ENCODE measurements around the gene PHYHD1.
A peak's percentile ranks its signal among the peaks of the same experiment; 100 is the strongest.

PHYHD1 gene

DNA sequence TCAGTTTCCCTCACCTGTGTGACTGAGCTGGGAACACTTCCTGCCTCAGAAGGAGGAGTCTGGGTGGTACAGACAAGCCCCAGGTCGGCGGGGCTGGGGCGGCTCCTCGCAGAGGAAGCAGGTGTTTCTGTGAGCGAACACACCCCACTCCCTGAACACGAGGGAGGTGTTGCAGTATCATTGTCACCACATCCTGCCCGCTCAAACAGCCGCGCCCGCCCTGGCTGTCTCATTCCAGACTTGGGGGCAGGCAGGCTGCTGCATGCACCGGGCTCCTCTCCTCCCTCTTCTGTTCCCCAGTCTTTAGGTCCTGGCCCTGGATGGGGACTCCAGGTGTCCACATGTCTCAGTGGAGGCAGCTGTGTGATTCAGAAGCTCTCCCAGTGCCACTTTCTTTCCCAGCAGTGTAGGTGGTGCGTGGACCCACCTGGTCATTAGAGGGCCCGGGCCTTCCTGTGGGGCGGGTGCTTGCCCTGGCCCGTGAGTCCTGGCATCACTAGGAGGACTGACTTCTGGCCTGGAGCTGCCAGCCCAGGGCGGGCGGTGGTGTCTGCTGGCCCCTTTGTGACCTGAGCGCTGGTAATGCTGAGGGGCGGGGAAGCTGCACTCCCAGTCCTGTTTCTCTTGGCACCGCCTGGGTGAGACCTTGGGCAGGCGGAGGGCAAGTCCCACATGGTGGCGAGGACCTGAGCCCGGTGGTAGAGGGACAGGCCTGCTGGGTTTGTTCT lies 18.3 kb upstream of the PHYHD1 start:
- Histone ChIP-seq H3K27me3 (ENCODE audit: control insufficient read depth, insufficient read depth, low read length) (no peaks in the 10 kb centered on the region), H3K36me3 (ENCODE audit: control insufficient read depth, low read depth, low read length) (peaks cover 8% of the 10 kb centered on the region), H3K9me3 (ENCODE audit: control insufficient read depth, low read depth, low read length) (no peaks in the 10 kb centered on the region), H3K27ac (ENCODE audit: low read length) (no peak overlapping the region), H3K9ac (ENCODE audit: low read length) (no peak overlapping the region), H3K4me1 (ENCODE audit: control insufficient read depth, low read depth, low read length) (no peaks in the 10 kb centered on the region), H3K4me3 (ENCODE audit: low read length) (no peak overlapping the region)

DNA sequence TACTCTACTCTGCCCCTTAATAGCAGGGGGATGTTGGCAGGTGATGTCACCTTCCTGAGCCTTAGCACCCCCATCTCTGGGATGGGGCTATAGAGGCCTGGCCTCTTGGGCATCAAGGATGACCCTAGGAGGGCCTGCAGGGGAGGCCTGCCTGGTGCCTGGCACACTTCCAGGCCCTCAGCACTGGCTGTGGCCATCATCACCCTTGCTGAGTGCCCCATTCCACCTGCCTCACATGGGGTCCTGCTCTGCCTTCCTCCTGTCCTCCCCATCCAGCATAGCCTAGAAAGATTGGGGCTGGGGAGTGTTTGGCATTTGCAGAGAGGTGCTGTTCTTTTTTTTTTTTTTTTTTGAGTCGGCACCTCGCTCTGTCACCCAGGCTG lies 17.7 kb upstream of the PHYHD1 start:
- Histone ChIP-seq H3K27ac (ENCODE audit: low read length) (no peak overlapping the region), H3K36me3 (ENCODE audit: control insufficient read depth, low read depth, low read length) (peaks cover 14% of the 10 kb centered on the region), H3K4me3 (ENCODE audit: low read length) (no peak overlapping the region), H3K27me3 (ENCODE audit: control insufficient read depth, insufficient read depth, low read length) (no peaks in the 10 kb centered on the region), H3K9ac (ENCODE audit: low read length) (no peak overlapping the region), H3K4me1 (ENCODE audit: control insufficient read depth, low read depth, low read length) (no peaks in the 10 kb centered on the region), H3K9me3 (ENCODE audit: control insufficient read depth, low read depth, low read length) (no peaks in the 10 kb centered on the region)

DNA sequence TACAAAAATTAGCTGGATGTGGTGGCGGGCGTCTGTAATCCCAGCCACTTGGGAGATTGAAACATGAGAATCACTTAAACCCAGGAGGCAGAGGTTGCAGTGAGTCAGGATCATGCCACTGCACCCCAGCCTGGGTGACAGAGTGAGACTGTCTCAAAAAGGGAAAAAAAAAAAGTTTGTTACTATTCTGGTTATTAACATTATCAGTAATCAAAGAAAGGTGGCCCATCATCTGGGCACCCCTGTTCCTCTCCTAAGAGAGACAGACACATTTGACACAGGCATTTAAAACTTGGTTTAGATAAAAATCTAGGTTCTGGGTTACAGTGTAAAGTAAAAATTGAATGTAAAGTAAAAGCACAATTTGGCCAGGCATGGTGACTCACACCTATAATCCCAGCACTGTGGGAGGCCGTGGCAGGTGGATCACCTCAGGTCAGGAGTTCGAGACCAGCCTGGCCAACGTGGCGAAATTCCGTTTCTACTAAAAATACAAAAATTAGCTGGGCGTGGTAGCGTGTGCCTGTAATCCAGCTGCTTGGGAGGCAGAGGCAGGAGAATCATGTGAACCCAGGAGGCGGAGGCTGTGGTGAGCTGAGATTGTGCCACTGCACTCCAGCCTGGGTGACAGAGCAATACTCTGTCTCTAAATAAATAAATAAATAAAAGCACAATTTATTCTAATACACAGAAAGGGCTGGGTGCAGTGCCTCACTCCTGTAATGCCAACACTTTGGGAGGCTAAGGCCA lies 16.7 kb upstream of the PHYHD1 start:
- Histone ChIP-seq H3K27ac (ENCODE audit: low read length) (no peak overlapping the region), H3K4me3 (ENCODE audit: low read length) (no peak overlapping the region), H3K9ac (ENCODE audit: low read length) (no peak overlapping the region), H3K36me3 (ENCODE audit: control insufficient read depth, low read depth, low read length) (peaks cover 23% of the 10 kb centered on the region), H3K27me3 (ENCODE audit: control insufficient read depth, insufficient read depth, low read length) (no peaks in the 10 kb centered on the region), H3K4me1 (ENCODE audit: control insufficient read depth, low read depth, low read length) (no peaks in the 10 kb centered on the region), H3K9me3 (ENCODE audit: control insufficient read depth, low read depth, low read length) (no peaks in the 10 kb centered on the region)

DNA sequence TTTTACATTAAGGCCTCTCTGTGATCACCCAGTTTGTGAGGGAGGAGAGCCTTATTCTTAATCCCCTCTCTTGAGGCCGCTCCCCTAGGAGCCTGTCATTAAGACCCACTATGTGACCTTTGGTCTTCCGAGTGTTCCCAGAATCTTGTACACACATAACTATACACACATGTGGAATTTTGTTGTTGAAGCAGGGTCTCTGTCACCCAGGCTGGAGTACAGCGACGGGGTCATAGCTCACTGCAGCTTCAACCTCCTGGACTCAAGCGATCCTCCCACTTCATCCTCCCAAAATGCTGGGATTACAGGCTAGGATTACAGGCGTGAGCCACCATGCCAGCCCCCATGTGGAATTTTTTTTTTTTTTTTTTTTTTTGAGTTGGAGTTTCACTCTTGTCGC lies 14.8 kb upstream of the PHYHD1 start:
- Histone ChIP-seq H3K9ac (ENCODE audit: low read length) (no peak overlapping the region), H3K9me3 (ENCODE audit: control insufficient read depth, low read depth, low read length) (no peaks in the 10 kb centered on the region), H3K36me3 (ENCODE audit: control insufficient read depth, low read depth, low read length) (peaks cover 42% of the 10 kb centered on the region), H3K27ac (ENCODE audit: low read length) (no peak overlapping the region), H3K27me3 (ENCODE audit: control insufficient read depth, insufficient read depth, low read length) (no peaks in the 10 kb centered on the region), H3K4me3 (ENCODE audit: low read length) (no peak overlapping the region), H3K4me1 (ENCODE audit: control insufficient read depth, low read depth, low read length) (peaks cover 2% of the 10 kb centered on the region)

DNA sequence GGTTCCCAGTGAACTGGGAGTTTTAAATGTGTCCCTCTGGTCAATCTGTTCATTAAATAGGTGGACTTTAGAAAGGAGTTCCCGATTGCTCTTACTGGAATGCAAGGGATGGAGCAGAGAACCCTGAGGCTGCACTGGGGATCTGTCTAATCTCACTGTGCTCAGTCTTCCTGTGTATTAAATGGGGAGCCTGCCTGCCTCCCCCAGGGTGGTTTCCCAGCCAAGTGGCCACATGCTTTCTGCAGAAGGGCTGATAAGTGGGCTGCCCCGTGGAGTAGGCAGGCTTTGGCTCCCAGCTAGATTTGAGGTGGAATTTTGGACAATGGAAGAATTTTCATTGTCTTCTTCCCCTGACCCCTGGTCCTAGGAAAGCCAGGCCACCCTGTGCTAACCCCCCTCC lies 14.0 kb upstream of the PHYHD1 start:
- no peaks in the 10 kb centered on the region for H3K9me3 ChIP-seq (ENCODE audit: control insufficient read depth, low read depth, low read length)
- no peak overlapping the region for H3K9ac ChIP-seq (ENCODE audit: low read length)
- H3K4me1 ChIP-seq (ENCODE audit: control insufficient read depth, low read depth, low read length): peaks cover 10% of the 10 kb centered on the region
- no peak overlapping the region for H3K27ac ChIP-seq (ENCODE audit: low read length)
- H3K27me3 ChIP-seq (ENCODE audit: control insufficient read depth, insufficient read depth, low read length): no peaks in the 10 kb centered on the region
- H3K36me3 ChIP-seq (ENCODE audit: control insufficient read depth, low read depth, low read length): peaks cover 46% of the 10 kb centered on the region
- H3K4me3 ChIP-seq (ENCODE audit: low read length): no peak overlapping the region

DNA sequence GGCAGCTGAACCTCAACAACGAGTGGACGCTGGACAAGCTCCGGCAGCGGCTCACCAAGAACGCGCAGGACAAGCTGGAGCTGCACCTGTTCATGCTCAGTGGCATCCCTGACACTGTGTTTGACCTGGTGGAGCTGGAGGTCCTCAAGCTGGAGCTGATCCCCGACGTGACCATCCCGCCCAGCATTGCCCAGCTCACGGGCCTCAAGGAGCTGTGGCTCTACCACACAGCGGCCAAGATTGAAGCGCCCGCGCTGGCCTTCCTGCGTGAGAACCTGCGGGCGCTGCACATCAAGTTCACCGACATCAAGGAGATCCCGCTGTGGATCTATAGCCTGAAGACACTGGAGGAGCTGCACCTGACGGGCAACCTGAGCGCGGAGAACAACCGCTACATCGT lies 12.4 kb upstream of the PHYHD1 start:
- Histone ChIP-seq H3K9me3 (ENCODE audit: control insufficient read depth, low read depth, low read length) (no peaks in the 10 kb centered on the region), H3K36me3 (ENCODE audit: control insufficient read depth, low read depth, low read length) (peaks cover 46% of the 10 kb centered on the region), H3K9ac (ENCODE audit: low read length) (no peak overlapping the region), H3K27me3 (ENCODE audit: control insufficient read depth, insufficient read depth, low read length) (no peaks in the 10 kb centered on the region), H3K4me3 (ENCODE audit: low read length) (no peak overlapping the region), H3K27ac (ENCODE audit: low read length) (no peak overlapping the region), H3K4me1 (ENCODE audit: control insufficient read depth, low read depth, low read length) (peaks cover 18% of the 10 kb centered on the region)

DNA sequence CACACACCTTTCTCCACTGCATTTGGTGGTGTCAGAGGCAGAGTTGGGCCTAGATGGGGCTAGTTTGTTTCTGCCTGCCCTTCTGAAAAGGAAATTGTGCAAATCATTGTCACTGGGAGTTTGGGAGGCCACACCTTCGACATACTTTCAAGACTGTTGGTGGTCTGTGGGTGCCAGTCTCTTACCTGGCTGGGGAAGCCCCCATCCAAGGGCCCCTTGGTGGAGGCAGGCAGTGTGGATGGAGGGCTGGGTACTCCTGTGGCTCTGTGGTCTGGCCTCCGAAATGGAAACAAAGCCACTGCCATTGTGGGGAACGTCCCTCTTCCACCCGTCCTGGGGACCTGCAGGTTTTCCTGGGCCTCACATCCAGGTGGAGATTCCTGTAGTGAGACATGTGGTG lies 10.9 kb upstream of the PHYHD1 start:
- Histone ChIP-seq H3K9ac (ENCODE audit: low read length) (no peak overlapping the region), H3K27me3 (ENCODE audit: control insufficient read depth, insufficient read depth, low read length) (no peaks in the 10 kb centered on the region), H3K4me1 (ENCODE audit: control insufficient read depth, low read depth, low read length) (peaks cover 18% of the 10 kb centered on the region), H3K4me3 (ENCODE audit: low read length) (no peak overlapping the region), H3K9me3 (ENCODE audit: control insufficient read depth, low read depth, low read length) (no peaks in the 10 kb centered on the region), H3K36me3 (ENCODE audit: control insufficient read depth, low read depth, low read length) (peaks cover 46% of the 10 kb centered on the region), H3K27ac (ENCODE audit: low read length) (no peak overlapping the region)

DNA sequence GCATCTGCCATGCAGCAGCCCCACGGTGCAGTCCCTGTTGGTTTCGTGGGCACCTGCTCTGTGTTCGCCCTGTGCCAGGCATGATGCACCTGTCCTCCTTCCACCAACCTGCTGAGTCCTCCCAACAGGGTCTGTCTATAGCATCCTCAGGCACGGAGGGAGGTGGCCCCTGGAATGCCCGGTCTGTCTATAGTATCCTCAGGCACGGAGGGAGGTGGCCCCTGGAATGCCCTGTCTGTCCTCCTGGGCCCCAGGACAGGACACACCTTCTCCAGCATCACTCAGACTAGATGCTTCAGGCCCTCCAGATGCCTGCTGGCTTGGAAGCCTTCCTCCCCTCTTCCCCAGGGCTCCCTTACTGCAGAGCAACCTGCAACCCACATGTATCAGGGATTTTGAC lies 9.9 kb upstream of the PHYHD1 start:
- peaks cover 18% of the 10 kb centered on the region for H3K4me1 ChIP-seq (ENCODE audit: control insufficient read depth, low read depth, low read length)
- H3K27me3 ChIP-seq (ENCODE audit: control insufficient read depth, insufficient read depth, low read length): no peaks in the 10 kb centered on the region
- no peak overlapping the region for H3K9ac ChIP-seq (ENCODE audit: low read length)
- H3K36me3 ChIP-seq (ENCODE audit: control insufficient read depth, low read depth, low read length): peaks cover 49% of the 10 kb centered on the region
- H3K27ac ChIP-seq (ENCODE audit: low read length): no peak overlapping the region
- no peak overlapping the region for H3K4me3 ChIP-seq (ENCODE audit: low read length)
- H3K9me3 ChIP-seq (ENCODE audit: control insufficient read depth, low read depth, low read length): no peaks in the 10 kb centered on the region

DNA sequence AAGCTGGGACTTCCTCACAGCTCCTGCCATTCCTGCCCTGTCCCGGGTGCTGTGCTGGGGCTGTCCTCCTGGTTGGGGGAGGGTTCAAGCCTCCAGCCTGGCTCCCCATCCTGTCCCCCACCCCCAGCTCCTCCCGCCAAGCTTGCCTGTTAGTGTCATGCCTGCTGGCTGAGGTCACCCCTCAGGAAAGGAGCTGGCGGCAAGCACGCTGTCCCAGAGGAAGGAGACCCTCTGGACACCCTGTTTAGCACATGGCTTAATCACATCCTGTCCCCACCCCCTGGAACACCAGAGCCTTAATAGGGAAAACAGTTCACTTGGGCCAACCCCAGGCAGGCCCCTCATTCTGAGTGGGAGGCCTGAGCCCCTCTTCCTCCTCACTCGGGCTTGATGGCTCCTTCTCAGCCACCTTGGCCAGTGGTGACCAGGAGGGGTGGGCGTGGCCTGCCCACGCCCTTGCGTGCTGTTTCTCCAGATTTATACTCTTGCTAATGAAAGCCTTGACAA lies 9.2 kb upstream of the PHYHD1 start:
- Histone ChIP-seq H3K4me3 (ENCODE audit: low read length) (no peak overlapping the region), H3K27ac (ENCODE audit: low read length) (no peak overlapping the region), H3K9ac (ENCODE audit: low read length) (no peak overlapping the region), H3K9me3 (ENCODE audit: control insufficient read depth, low read depth, low read length) (no peaks in the 10 kb centered on the region), H3K36me3 (ENCODE audit: control insufficient read depth, low read depth, low read length) (peaks cover 55% of the 10 kb centered on the region), H3K4me1 (ENCODE audit: control insufficient read depth, low read depth, low read length) (peaks cover 18% of the 10 kb centered on the region), H3K27me3 (ENCODE audit: control insufficient read depth, insufficient read depth, low read length) (no peaks in the 10 kb centered on the region)

DNA sequence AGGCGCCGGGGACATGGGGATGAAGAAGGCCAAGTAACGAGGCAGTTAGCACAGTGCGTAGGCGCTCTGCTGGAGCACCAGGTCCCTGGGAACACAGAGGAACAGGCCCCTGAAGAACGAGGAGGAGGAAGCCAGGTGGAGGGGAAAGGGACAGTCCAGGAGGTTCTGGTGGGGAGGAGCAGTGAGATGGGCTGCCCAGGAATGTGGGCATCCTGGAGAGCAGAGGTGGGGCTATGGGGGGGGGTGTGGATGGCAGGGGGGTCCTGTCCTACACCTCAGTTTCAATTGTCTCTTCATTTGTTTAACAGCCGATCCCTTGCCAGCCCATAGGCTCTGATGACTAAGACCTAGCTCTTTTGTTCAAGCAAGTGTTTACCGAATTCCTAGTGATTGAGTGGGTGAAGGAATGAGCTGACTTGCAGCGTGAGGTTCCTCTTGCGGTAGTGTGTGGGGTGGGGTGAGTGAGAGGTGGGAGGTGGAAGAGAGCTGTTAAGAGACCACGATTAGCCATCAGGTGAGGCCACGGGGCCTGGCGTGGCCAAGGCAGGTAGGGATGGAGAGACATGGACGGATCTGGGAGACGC lies 8.4 kb upstream of the PHYHD1 start:
- H3K4me3 ChIP-seq (ENCODE audit: low read length): no peak overlapping the region
- peak overlapping the region; percentile 33 for H3K27ac ChIP-seq (ENCODE audit: low read length)

DNA sequence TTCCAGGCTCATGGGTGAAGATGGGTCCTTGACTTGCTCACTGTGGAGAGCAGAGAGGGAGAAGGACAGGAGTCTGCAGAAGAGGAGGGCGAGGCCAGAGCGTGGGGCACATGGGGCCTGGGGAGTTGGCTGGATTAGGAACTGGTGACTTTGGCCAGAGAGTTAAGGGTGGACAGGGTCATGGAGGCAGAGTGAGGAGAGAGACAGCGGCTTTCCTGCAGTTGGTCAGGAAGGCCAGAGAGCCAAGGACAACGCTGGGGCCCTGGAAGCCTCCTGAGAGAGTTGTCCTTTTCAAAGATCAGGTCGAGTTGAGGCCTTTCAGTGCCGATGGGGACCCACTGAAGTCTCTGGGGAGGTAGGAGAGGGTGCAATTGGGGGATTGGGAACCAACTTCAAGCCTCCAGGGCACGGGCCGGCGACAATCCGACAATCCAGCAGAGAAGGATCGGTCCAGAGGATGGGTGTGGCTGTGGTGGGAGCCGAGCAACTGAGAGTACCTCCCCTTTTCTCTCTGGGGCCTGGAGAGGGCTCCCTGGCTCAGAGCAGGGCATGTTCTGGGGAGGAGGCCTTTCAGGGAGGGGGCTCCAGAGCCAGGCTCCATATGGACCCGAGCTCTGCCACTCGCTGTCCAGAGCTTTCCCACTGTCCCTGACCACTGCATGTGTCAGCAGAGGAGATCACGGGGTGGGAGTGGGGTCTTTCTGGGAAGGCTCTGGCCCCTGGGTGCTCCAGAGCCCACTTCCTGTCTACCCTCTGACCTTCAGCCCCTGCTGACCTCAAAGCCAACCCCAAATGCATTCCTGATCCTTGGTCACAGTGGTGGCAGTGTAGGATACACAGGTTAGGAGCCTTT lies 7.5 kb upstream of the PHYHD1 start:
- Histone ChIP-seq H3K27ac (ENCODE audit: low read length) (no peak overlapping the region), H3K4me1 (ENCODE audit: control insufficient read depth, low read depth, low read length) (peaks cover 18% of the 10 kb centered on the region)

More for the DNA sequence above, 8.4 kb upstream of the PHYHD1 start:
- Histone ChIP-seq H3K36me3 (ENCODE audit: control insufficient read depth, low read depth, low read length) (peaks cover 56% of the 10 kb centered on the region), H3K9me3 (ENCODE audit: control insufficient read depth, low read depth, low read length) (no peaks in the 10 kb centered on the region), H3K27me3 (ENCODE audit: control insufficient read depth, insufficient read depth, low read length) (no peaks in the 10 kb centered on the region), H3K4me1 (ENCODE audit: control insufficient read depth, low read depth, low read length) (peaks cover 18% of the 10 kb centered on the region), H3K9ac (ENCODE audit: low read length) (no peak overlapping the region)

More for the DNA sequence above, 7.5 kb upstream of the PHYHD1 start:
- Histone ChIP-seq H3K4me3 (ENCODE audit: low read length) (no peak overlapping the region), H3K27me3 (ENCODE audit: control insufficient read depth, insufficient read depth, low read length) (no peaks in the 10 kb centered on the region), H3K9me3 (ENCODE audit: control insufficient read depth, low read depth, low read length) (no peaks in the 10 kb centered on the region), H3K9ac (ENCODE audit: low read length) (no peak overlapping the region), H3K36me3 (ENCODE audit: control insufficient read depth, low read depth, low read length) (peaks cover 56% of the 10 kb centered on the region)
